HUES64 (cell line): ENCODE measurements around the gene TMC8.

Source experiments
- H3K27ac ChIP-seq: 2 replicates; pipeline ENCODE4 v1.7.0; 2013; ENCODE audit warnings: low read depth, low read length, inconsistent platforms
- H3K27me3 ChIP-seq: 2 replicates; pipeline ENCODE4 v1.6.1; 2013; ENCODE audit warnings: mild to moderate bottlenecking, low read length; ENCODE audit not compliant: insufficient read depth
- H3K36me3 ChIP-seq: 2 replicates; pipeline ENCODE4 v1.6.1; 2013; ENCODE audit warnings: mild to moderate bottlenecking, low read length; ENCODE audit not compliant: insufficient read depth
- H3K4me1 ChIP-seq: 2 replicates; pipeline ENCODE4 v1.6.1; 2013; ENCODE audit warnings: mild to moderate bottlenecking, low read length, moderate library complexity; ENCODE audit not compliant: insufficient read depth
- H3K4me3 ChIP-seq: 2 replicates; pipeline ENCODE4 v1.5.1; 2013; ENCODE audit warnings: mild to moderate bottlenecking, low read length, moderate library complexity
- H3K9ac ChIP-seq: 2 replicates; pipeline ENCODE4 v1.6.1; 2013; ENCODE audit warnings: mild to moderate bottlenecking, low read depth, low read length
- H3K9me3 ChIP-seq: 2 replicates; pipeline ENCODE4 v1.6.1; 2013; ENCODE audit warnings: low read depth, low read length; ENCODE audit not compliant: insufficient read depth
- WGBS: fragments of 150-250, 120-280 bp; methylation state at CpG from one replicate; pipeline ENCODE4 v1.1.7; 2013; ENCODE audit warnings: missing lambda C conversion rate; 5-methylcytosine and 5-hydroxymethylcytosine counted together

TMC8 gene

GRCh38 chr17:78182504-78182903 lies 51.9 kb downstream of the TMC8 start:
- WGBS: 97% methylated on average over 13 of the region's 13 CpGs
- peaks cover 10% of the 10 kb centered on the region; the same call in 1 of the 2 replicates for H3K4me1 ChIP-seq
- H3K36me3 ChIP-seq: peaks cover 79% of the 10 kb centered on the region
- H3K9me3 ChIP-seq: no peaks in the 10 kb centered on the region
- H3K27me3 ChIP-seq: no peaks in the 10 kb centered on the region
- no peak overlapping the region for H3K4me3 ChIP-seq
- no peak overlapping the region for H3K9ac ChIP-seq
- no peak overlapping the region for H3K27ac ChIP-seq

GRCh38 chr17:78183916-78184315 lies 53.3 kb downstream of the TMC8 start:
- Histone ChIP-seq H3K27me3 (no peaks in the 10 kb centered on the region), H3K9me3 (no peaks in the 10 kb centered on the region), H3K4me3 (no peak overlapping the region), H3K27ac (no peak overlapping the region), H3K4me1 (peaks cover 10% of the 10 kb centered on the region; the same call in 1 of the 2 replicates), H3K9ac (no peak overlapping the region), H3K36me3 (peaks cover 68% of the 10 kb centered on the region)
- 94% methylated on average over 12 of the region's 12 CpGs for WGBS

DNA sequence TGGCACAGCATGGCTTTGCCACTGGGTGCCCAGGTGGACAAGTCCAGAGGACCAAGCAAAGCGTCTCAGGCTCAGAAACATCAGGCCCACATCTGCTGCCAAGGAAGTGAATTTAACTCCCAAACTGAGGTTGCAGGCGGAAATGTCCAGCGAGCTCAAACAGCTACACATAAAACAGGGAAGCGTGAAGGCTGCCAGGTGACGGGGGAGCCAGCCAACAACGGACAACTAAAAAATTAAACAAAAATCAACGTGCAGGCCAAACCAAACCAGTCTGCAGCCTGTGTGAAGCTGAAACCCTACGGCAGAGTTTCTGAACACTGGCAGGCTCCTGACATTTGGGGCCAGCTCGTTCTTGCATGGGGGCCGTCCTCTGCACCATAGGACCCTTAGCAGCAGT lies 53.8 kb downstream of the TMC8 start:
- Histone ChIP-seq H3K4me1 (peaks cover 10% of the 10 kb centered on the region; the same call in 1 of the 2 replicates), H3K9ac (no peak overlapping the region), H3K27me3 (no peaks in the 10 kb centered on the region), H3K9me3 (no peaks in the 10 kb centered on the region), H3K27ac (no peak overlapping the region), H3K4me3 (no peak overlapping the region), H3K36me3 (peaks cover 64% of the 10 kb centered on the region)
- 95% methylated on average over 10 of the region's 10 CpGs for WGBS

DNA sequence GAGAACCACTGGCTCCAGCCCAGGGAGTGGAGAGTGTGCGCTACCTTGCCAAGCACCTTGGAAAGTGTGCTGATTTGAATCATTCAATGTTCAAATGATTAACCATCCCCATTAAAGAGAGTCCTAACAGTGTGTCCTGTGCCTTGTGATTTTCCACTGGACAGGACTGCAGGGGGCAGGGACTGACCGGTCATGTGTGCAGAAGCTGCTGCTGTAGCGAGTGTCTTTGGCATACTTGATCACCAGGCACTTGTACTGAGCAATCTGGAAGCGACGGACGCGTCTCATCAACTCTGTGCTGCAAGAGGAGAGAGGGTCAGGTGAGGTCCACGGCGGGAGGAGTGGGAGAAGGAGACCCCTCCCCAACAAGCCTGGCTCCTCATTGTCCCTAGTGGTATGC lies 54.3 kb downstream of the TMC8 start:
- peaks cover 61% of the 10 kb centered on the region for H3K36me3 ChIP-seq
- H3K9ac ChIP-seq: no peak overlapping the region
- no peaks in the 10 kb centered on the region for H3K27me3 ChIP-seq
- H3K27ac ChIP-seq: no peak overlapping the region
- no peaks in the 10 kb centered on the region for H3K9me3 ChIP-seq
- peaks cover 10% of the 10 kb centered on the region; the same call in 1 of the 2 replicates for H3K4me1 ChIP-seq
- peak overlapping the region; percentile 88; the same call in 1 of the 2 replicates for H3K4me3 ChIP-seq
- WGBS: 84% methylated on average over 9 of the region's 9 CpGs

GRCh38 chr17:78185981-78186691 lies 55.6 kb downstream of the TMC8 start:
- Histone ChIP-seq H3K27ac (no peak overlapping the region), H3K4me3 (peak overlapping the region; percentile 88), H3K27me3 (no peaks in the 10 kb centered on the region), H3K9ac (peak overlapping the region; percentile 32), H3K36me3 (peaks cover 55% of the 10 kb centered on the region), H3K9me3 (no peaks in the 10 kb centered on the region), H3K4me1 (peaks cover 10% of the 10 kb centered on the region; the same call in 1 of the 2 replicates)
- 50% methylated on average over 8 of the region's 10 CpGs for WGBS

- Histone ChIP-seq H3K27me3 (no peaks in the 10 kb centered on the region), H3K4me1 (peaks cover 10% of the 10 kb centered on the region; the same call in 1 of the 2 replicates), H3K27ac (peak within 1 kb of the TSS; percentile 89), H3K9me3 (no peaks in the 10 kb centered on the region), H3K9ac (peak within 1 kb of the TSS; percentile 95), H3K36me3 (peaks cover 48% of the 10 kb centered on the region), H3K4me3 (peak within 1 kb of the TSS; percentile 88)
- whole genome bisulfite sequencing: 3% methylated on average over 55 of the region's 57 CpGs
Measured at GRCh38 chr17:78186692-78187595, 56.4 kb downstream of the TMC8 start, which contains the start of the genes AFMID and TK1. TSS of gene AFMID (plus strand) at chr17:78187362. CDS start at chr17:78187371, 9 bp downstream. TSS of gene TK1 (minus strand) at chr17:78187052. CDS start at chr17:78186994, 58 bp downstream.
